ENCODE results near the gene VPS11. TPM values are rescaled to one million over a fixed set of nuclear protein-coding genes. Genes with fewer than 3 reads are reported as not detected.

The VPS11 gene
- total RNA-seq, 1 experiment from 2014 or later = 48.7 TPM

DNA sequence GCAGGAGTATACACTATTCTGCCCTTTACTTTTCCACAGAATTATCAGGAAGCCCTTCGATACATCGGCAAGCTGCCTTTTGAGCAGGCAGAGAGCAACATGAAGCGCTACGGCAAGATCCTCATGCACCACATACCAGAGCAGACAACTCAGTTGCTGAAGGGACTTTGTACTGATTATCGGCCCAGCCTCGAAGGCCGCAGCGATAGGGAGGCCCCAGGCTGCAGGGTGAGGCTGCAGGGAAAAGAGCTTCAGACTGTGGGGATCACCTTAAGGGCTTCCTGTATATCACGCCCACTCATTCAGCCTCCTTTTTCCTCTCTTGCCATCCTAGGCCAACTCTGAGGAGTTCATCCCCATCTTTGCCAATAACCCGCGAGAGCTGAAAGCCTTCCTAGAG is 10.2 kb downstream of the VPS11 start:
- Histone ChIP-seq H3K9me3 (ENCODE audit: low read length) (no peaks in the 10 kb centered on the region), H3K9me2 (replicated peaks; ENCODE audit: low read length) (no peaks in the 10 kb centered on the region), H3K27me3 (ENCODE audit: low read length) (no peaks in the 10 kb centered on the region), H3K9ac (ENCODE audit: low read length) (no peak overlapping the region), H3K79me2 (ENCODE audit: low read length) (no peaks in the 10 kb centered on the region), H3K4me3 (ENCODE audit: low read length) (no peak overlapping the region), H2AFZ (ENCODE audit: low read length) (no peak overlapping the region), H3K36me3 (ENCODE audit: low read depth, low read length) (peaks cover 63% of the 10 kb centered on the region), H3F3A (ENCODE audit: low read length, unreplicated experiment) (no peaks in the 10 kb centered on the region), H3K4me2 (ENCODE audit: low read length) (no peak overlapping the region), H3K4me1 (ENCODE audit: insufficient read depth, low read length) (no peaks in the 10 kb centered on the region), H4K20me1 (ENCODE audit: low read length) (no peaks in the 10 kb centered on the region), H3K27ac (ENCODE audit: low read length) (no peak overlapping the region)
- BruUV-seq (replicated peaks) = no TSS peak
- CTCF ChIA-PET = no interaction called here
- DNase-seq (no peak), ATAC-seq (no peak)
- intact Hi-C loops (cut with micrococcal nuclease) = no loop called here
- TF ChIP-seq EZH2phosphoT487 (IDR thresholded peaks at IDR 0.05; ENCODE audit: borderline replicate concordance, low read length) (no peak), EZH2 (IDR thresholded peaks at IDR 0.05; ENCODE audit: low read length, unreplicated experiment) (no peak)
- POLR2A ChIA-PET (ENCODE audit: unreplicated experiment) = no interaction called here

DNA sequence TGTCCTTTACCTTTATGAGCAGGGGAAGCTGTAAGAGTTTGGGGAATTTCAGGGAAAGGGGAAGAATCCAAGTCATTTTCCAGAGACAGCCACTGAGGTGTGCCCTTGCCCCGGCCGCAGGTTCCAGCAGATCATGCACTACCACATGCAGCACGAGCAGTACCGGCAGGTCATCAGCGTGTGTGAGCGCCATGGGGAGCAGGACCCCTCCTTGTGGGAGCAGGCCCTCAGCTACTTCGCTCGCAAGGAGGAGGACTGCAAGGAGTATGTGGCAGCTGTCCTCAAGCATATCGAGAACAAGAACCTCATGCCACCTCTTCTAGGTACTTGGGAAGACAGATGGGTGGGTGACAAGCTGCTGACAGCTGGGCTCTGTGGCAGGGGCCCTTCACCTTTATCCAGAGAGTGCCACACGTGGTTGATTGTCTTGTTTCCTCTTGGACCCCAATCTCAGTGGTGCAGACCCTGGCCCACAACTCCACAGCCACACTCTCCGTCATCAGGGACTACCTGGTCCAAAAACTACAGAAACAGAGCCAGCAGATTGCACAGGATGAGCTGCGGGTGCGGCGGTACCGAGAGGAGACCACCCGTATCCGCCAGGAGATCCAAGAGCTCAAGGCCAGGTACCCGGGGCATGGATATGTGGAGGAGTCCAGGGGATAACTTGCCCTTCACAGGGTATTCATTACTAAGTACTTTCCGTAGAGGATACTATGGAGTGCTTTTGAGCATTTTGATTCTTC is 11.2 kb downstream of the VPS11 start:
- Histone ChIP-seq H3K36me3 (ENCODE audit: low read depth, low read length) (peaks cover 54% of the 10 kb centered on the region), H3K27me3 (ENCODE audit: low read length) (no peaks in the 10 kb centered on the region), H3K79me2 (ENCODE audit: low read length) (no peaks in the 10 kb centered on the region), H3K4me2 (ENCODE audit: low read length) (no peak overlapping the region), H3F3A (ENCODE audit: low read length, unreplicated experiment) (no peaks in the 10 kb centered on the region), H3K9ac (ENCODE audit: low read length) (no peak overlapping the region), H3K9me3 (ENCODE audit: low read length) (no peaks in the 10 kb centered on the region), H3K27ac (ENCODE audit: low read length) (no peak overlapping the region), H3K4me1 (ENCODE audit: insufficient read depth, low read length) (no peaks in the 10 kb centered on the region), H4K20me1 (ENCODE audit: low read length) (no peaks in the 10 kb centered on the region), H3K4me3 (ENCODE audit: low read length) (no peak overlapping the region), H2AFZ (ENCODE audit: low read length) (no peak overlapping the region), H3K9me2 (replicated peaks; ENCODE audit: low read length) (no peaks in the 10 kb centered on the region)
- TF ChIP-seq, protein P1, sequence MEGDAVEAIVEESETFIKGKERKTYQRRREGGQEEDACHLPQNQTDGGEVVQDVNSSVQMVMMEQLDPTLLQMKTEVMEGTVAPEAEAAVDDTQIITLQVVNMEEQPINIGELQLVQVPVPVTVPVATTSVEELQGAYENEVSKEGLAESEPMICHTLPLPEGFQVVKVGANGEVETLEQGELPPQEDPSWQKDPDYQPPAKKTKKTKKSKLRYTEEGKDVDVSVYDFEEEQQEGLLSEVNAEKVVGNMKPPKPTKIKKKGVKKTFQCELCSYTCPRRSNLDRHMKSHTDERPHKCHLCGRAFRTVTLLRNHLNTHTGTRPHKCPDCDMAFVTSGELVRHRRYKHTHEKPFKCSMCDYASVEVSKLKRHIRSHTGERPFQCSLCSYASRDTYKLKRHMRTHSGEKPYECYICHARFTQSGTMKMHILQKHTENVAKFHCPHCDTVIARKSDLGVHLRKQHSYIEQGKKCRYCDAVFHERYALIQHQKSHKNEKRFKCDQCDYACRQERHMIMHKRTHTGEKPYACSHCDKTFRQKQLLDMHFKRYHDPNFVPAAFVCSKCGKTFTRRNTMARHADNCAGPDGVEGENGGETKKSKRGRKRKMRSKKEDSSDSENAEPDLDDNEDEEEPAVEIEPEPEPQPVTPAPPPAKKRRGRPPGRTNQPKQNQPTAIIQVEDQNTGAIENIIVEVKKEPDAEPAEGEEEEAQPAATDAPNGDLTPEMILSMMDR (conservative IDR thresholded peaks at IDR 0.05; ENCODE audit: low read depth, low read length) = no peak
- TF ChIP-seq EZH2phosphoT487 (IDR thresholded peaks at IDR 0.05; ENCODE audit: borderline replicate concordance, low read length) = no peak
- no peak for TF ChIP-seq EZH2 (IDR thresholded peaks at IDR 0.05; ENCODE audit: low read length, unreplicated experiment)
- ChIA-PET POLR2A (ENCODE audit: unreplicated experiment) (no interaction called here), CTCF (no interaction called here)
- intact Hi-C loops (cut with micrococcal nuclease) = no loop called here
- no peak for ATAC-seq
- no peak for DNase-seq
- no TSS peak for BruUV-seq (replicated peaks)

DNA sequence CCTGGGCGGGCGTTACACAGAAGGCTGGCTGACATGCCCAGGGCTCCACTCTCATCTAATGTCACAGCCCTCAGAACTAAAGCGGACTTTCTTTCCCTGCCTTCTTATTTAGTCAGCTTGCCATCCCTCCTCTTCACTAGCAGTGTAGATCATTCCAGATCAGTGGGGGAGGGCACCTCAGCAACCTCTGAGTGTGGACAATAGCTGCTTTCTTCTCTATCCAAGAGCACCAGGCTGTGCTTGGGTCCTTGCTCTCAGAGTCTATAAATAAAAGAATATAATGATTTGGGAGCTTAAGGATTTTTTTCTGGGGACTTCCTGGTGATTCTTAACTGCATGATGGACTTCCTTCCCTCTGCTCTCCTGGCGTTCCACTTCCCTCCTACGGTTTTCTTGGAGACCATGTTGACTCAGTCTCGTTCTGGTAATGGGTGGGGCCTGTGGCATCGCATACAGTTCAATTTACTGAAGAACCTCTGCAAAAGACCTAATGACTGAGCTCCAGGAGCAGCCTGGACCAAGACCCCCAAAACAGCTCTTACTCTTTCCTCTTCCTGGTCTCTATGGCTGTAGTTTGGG is 14.2 kb downstream of the VPS11 start:
- H3K9me3 ChIP-seq (ENCODE audit: low read length) = no peaks in the 10 kb centered on the region
- H3K27ac ChIP-seq (ENCODE audit: low read length) = no peak overlapping the region
- intact Hi-C loops (cut with micrococcal nuclease) = no loop called here
- no peak overlapping the region for H3K4me2 ChIP-seq (ENCODE audit: low read length)
- no peaks in the 10 kb centered on the region for H4K20me1 ChIP-seq (ENCODE audit: low read length)
- H3K9ac ChIP-seq (ENCODE audit: low read length) = no peak overlapping the region
- H3K9me2 ChIP-seq (replicated peaks; ENCODE audit: low read length) = no peaks in the 10 kb centered on the region
- ChIA-PET POLR2A (ENCODE audit: unreplicated experiment) (no interaction called here), CTCF (no interaction called here)
- no peaks in the 10 kb centered on the region for H3K27me3 ChIP-seq (ENCODE audit: low read length)
- no peak overlapping the region for H2AFZ ChIP-seq (ENCODE audit: low read length)
- peaks cover 45% of the 10 kb centered on the region for H3K36me3 ChIP-seq (ENCODE audit: low read depth, low read length)
- no TSS peak for BruUV-seq (replicated peaks)
- ATAC-seq (no peak), DNase-seq (no peak)
- H3F3A ChIP-seq (ENCODE audit: low read length, unreplicated experiment) = no peaks in the 10 kb centered on the region
- H3K79me2 ChIP-seq (ENCODE audit: low read length) = peaks cover 14% of the 10 kb centered on the region
- H3K4me3 ChIP-seq (ENCODE audit: low read length) = no peak overlapping the region
- TF ChIP-seq, protein P1 (conservative IDR thresholded peaks at IDR 0.05; ENCODE audit: low read depth, low read length) = no peak
- TF ChIP-seq EZH2phosphoT487 (IDR thresholded peaks at IDR 0.05; ENCODE audit: borderline replicate concordance, low read length) (no peak), EZH2 (IDR thresholded peaks at IDR 0.05; ENCODE audit: low read length, unreplicated experiment) (no peak)
- peaks cover 10% of the 10 kb centered on the region for H3K4me1 ChIP-seq (ENCODE audit: insufficient read depth, low read length)

Measured in PC-3 (cell line).